Motor neuron (in vitro differentiated cells): Measurements from ENCODE around the gene NPIPA1. TPM values are rescaled to one million over a fixed set of nuclear protein-coding genes. Genes with fewer than 3 reads are reported as not detected.
"Not testable (repeated sequence)": the region's sequence is repeated elsewhere in the genome, so short reads cannot be mapped to it uniquely, and the experiment has no call there.

Source experiments
- ATAC-seq, 8 experiments: fragments of 200-7000 bp; cut with Tn5 transposase; replicated peaks in 6 of 8; 2 replicates each; pipeline ENCODE4 v1.8.0; 2021; ENCODE audit warnings: mild to moderate bottlenecking in 8 of 8, moderate library complexity in 8 of 8
- H3K27ac ChIP-seq, 2 donors: fragments of 250-450 bp; sonication (Bioruptor Pico); 2 replicates each; pipeline ENCODE4 v1.9.0; 2021; ENCODE audit warnings: antibody characterized with exemption in 2 of 2, mild to moderate bottlenecking in 2 of 2, moderate library complexity in 1 of 2
- H3K4me1 ChIP-seq, 2 donors: fragments of 250-450 bp; sonication (Bioruptor Pico); replicated peaks in 1 of 2; 2 replicates each; pipeline ENCODE4 v1.6.1; 2021; ENCODE audit warnings: antibody characterized with exemption in 2 of 2, mild to moderate bottlenecking in 2 of 2, moderate library complexity in 1 of 2
- H3K4me3 ChIP-seq, 5 donors: fragments of 250-450 bp; sonication (Bioruptor Pico); 2 replicates each; pipeline ENCODE4 v1.9.0; 2021; ENCODE audit warnings: antibody characterized with exemption in 5 of 5, mild to moderate bottlenecking in 5 of 5, moderate library complexity in 4 of 5
- WGBS, 10 experiments: fragments of 450-650 bp; shearing (Covaris generic); methylation state at CpG; one replicate each; pipeline ENCODE4 v1.0.0; 2022; 5-methylcytosine and 5-hydroxymethylcytosine counted together
- in situ Hi-C, 9 experiments: fragments of 400-800 bp; cut with MboI; loops; one replicate each; pipeline ENCODE4 v1.15.0; 2021; ENCODE audit warnings: low sequenced_read_pairs in 9 of 9, low pct_unique_long_range_greater_than_20kb in 2 of 9; ENCODE audit not compliant: unreplicated experiment in 9 of 9
- total RNA-seq, 8 experiments: library from RNA; unstranded; fragments of 300-600 nt; gene quantifications; 2 replicates each; pipeline versions ENCODE4 v1.2.3 to v1.2.4, GENCODE V29; 2022

Gene NPIPA1
- total RNA-seq, 8 experiments from 2014 or later, result 31.3 to 116 (median 53.3) TPM

DNA sequence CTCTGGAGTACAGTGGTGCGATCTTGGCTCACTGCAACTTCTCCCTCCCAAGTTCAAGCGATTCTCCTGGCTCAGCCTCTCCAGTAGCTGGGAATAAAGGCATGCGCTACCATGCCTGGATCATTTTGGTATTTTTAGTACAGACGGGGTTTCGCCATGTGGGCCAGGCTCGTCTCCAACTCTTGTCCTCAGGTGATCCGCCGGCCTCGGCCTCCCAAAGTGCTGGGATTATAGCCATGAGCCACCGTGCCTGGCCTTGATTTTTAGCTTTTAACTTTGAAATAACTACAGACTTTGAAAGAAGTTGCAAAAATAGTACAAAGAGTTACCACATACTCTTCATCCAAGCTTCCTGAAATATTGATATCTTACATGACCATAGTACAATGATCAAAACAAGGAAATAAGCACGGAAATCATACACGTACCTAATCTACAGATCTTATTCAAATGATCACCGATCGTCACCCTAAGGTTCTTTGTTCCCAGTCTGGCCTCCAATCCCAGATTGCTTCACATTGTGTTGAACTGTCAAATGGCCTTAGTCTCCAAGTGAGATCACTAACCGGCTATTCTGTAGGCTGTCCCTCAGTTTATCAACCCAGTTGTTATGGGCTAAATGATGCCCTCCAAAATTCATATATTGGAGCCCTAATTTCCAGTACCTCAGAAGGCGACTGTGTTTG lies 18.4 kb downstream of the NPIPA1 start:
- H3K4me3 ChIP-seq, result no peak overlapping the region
- no peak overlapping the region for H3K27ac ChIP-seq
- WGBS, 10 experiments, result 62 to 95% (median 90%) methylated on average over 4 to 16 of the region's 16 CpGs
- H3K4me1 ChIP-seq, result peaks cover 7 to 10% of the 10 kb centered on the region in 2 donors
- in situ Hi-C loops, result no loop called here
- ATAC-seq, result no peak

GRCh38 chr16:14957576-14958322 lies 20.5 kb downstream of the NPIPA1 start:
- WGBS, 10 experiments, result 76 to 95% (median 89%) methylated on average over 2 to 26 of the region's 28 CpGs
- in situ Hi-C loops, result no loop called here
- Histone ChIP-seq H3K4me1 (peaks cover 7 to 10% of the 10 kb centered on the region in 2 donors), H3K4me3 (no peak overlapping the region), H3K27ac (no peak overlapping the region)
- ATAC-seq, result no peak

GRCh38 chr16:14958323-14958600 lies 21.0 kb downstream of the NPIPA1 start:
- peaks cover 7 to 10% of the 10 kb centered on the region in 2 donors for H3K4me1 ChIP-seq
- WGBS, 10 experiments, result 57 to 100% (median 93%) methylated on average over 2 to 4 of the region's 4 CpGs
- no peak overlapping the region for H3K4me3 ChIP-seq
- in situ Hi-C loops, result no loop called here
- ATAC-seq, result no peak
- H3K27ac ChIP-seq, result no peak overlapping the region

GRCh38 chr16:14958970-14959369 lies 21.7 kb downstream of the NPIPA1 start:
- Histone ChIP-seq H3K4me1 (peaks cover 7 to 10% of the 10 kb centered on the region in 2 donors), H3K4me3 (no peak overlapping the region), H3K27ac (no peak overlapping the region)
- peak in 5 of 8 experiments; percentile 93 to 97 (median 94) for ATAC-seq
- in situ Hi-C loops, result no loop called here
- WGBS, 10 experiments, result 16 to 68% (median 51%) methylated on average over 4 to 7 of the region's 7 CpGs

DNA sequence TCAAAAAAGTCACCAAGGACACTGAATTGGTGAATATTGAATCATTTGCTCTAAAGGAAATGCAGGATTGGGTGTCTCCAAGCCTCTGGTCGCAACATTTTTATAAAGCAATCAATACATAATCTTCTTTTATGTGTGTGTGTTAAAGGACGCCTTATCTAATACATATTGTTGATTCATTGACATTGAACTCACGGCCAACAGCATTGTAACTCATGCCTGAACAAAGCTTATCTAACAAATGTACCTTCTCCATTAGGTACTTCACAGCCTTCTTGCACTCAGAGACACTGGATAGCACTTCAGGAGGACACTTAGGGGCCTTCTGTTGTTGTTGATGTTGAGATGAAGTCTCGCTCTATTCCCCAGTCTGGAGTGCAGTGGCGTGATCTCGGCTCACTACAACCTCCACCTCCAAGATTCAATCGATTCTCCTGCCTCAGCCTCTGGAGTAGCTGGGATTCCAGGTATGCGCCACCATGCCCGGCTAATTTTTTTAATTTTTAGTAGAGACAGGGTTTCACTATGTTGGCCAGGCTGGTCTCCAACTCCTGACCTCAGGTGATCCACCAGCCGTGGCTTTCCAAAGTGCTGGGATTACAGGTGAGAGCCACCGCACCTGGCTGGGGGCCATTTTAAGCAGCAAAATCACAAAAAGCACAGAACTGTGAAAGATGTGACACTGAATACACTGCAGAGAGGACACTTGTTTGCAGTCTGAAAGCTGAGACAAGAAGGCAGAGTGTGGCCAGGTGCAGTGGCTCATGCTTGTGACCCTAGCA lies 24.4 kb downstream of the NPIPA1 start:
- WGBS, 10 experiments, result 60 to 94% (median 85%) methylated on average over 6 to 11 of the region's 11 CpGs
- in situ Hi-C loops, result no loop called here
- ATAC-seq, result no peak
- no peak overlapping the region for H3K4me3 ChIP-seq
- no peak overlapping the region for H3K27ac ChIP-seq
- peaks cover 7 to 10% of the 10 kb centered on the region in 2 donors for H3K4me1 ChIP-seq

DNA sequence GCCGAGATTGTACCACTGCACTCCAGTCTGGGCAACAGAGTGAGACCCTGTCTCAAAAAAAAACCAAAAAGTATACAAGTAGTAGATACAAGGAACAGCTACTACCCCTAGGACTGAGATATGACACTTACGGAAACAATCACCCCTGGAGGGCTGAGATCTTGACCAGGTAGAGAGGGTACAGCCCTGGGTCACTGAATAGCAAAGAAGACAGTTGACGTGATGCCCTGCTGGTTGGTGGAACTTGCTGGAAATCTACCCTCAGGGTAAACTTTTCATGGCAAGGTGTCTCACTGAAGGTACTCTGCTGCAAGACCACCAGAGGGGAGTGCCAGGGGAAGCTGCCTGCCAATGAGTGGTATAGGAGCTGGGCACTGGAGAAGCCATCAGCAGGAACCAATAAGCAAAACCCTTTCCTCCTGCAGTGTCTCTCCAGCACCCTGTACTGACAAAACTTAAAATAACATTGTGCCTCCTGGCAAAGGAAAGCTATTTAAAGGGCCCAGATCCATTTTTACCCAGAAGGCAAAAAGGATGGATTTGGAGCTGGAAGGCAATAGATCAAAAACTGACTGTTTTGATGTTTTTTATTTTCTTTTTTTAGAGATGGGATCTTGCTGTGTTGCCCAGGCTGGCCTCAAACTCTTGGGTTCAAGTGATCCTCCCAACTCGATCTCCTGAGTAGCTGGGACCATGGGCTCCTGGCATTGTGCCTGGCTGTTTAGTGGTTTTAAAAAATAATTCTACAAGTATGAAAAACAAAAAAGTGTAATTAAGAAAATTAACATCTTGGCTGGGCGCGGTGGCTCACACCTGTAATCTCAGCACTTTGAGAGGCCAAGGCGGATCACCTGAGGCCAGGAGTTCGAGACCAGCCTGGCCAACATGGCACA lies 26.3 kb downstream of the NPIPA1 start:
- Histone ChIP-seq H3K4me1 (peaks cover 7 to 10% of the 10 kb centered on the region in 2 donors), H3K4me3 (no peak overlapping the region), H3K27ac (no peak overlapping the region)
- WGBS, 10 experiments, result 48 to 95% (median 68%) methylated on average over 4 to 8 of the region's 8 CpGs
- in situ Hi-C loops, result no loop called here
- ATAC-seq, result peak in 1 of 8 experiments; percentile 14

- H3K4me1 ChIP-seq, result no peaks in the 10 kb centered on the region
- 79 to 94% (median 87%) methylated on average over 7 to 17 of the region's 17 CpGs for whole genome bisulfite sequencing, 10 experiments
- no peak for ATAC-seq
These were observed 28.1 kb downstream of the NPIPA1 start for GRCh38 chr16:14965328-14965727.

GRCh38 chr16:14969795-14970194 lies 32.6 kb downstream of the NPIPA1 start:
- ATAC-seq, H3K27ac ChIP-seq, H3K4me3 ChIP-seq, H3K4me1 ChIP-seq, in situ Hi-C loops: not testable (repeated sequence)
- 88 to 100% (median 97%) methylated on average over 3 of the region's 3 CpGs; no CpG with 5 or more reads in 2 of the 10 experiments for WGBS, 10 experiments

More at GRCh38 chr16:14965328-14965727, 28.1 kb downstream of the NPIPA1 start:
- Histone ChIP-seq H3K27ac (no peak overlapping the region), H3K4me3 (no peak overlapping the region)
- in situ Hi-C loops, result no loop called here

- in situ Hi-C loops, ATAC-seq, H3K4me3 ChIP-seq, H3K4me1 ChIP-seq, H3K27ac ChIP-seq: not testable (repeated sequence)
- 66 to 100% (median 89%) methylated on average over 2 to 12 of the region's 12 CpGs; no CpG with 5 or more reads in 1 of the 10 experiments for WGBS, 10 experiments
These were observed 34.5 kb downstream of the NPIPA1 start for GRCh38 chr16:14971621-14972228.

DNA sequence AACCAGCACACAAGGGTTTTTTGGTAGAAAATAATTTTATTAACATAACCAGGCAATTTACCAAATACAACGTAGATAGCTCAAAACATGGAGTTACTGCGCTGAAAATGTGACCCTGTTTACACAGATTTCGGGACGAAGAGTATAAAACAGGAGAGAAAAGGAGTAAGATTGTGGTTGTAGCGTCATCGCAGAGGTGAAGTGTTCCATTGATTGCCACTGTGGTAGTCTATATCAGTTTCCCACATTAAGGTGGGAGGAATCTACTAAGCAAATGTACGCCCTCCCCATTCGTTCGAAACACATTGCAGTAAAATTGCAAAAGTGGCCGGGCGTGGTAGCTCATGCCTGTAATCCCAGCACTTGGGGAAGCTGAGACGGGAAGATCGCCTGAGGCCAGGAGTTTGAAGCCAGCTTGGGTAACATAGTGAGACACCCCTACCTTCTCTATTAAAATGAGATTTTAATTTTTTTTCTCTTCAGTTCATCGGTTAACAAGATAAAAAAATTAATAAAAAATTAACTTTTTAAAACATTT lies 36.6 kb downstream of the NPIPA1 start:
- WGBS, 10 experiments, result 0 to 70% (median 56%) methylated on average over 1 to 7 of the region's 14 CpGs; no CpG with 5 or more reads in 3 of the 10 experiments
- in situ Hi-C loops, H3K27ac ChIP-seq, H3K4me1 ChIP-seq: not testable (repeated sequence)
- H3K4me3 ChIP-seq, result peak overlapping the region in 2 of 5 donors; percentile 90 to 95
- peak in 2 of 8 experiments; percentile 1 to 18 for ATAC-seq

GRCh38 chr16:14974331-14974655 lies 37.0 kb downstream of the NPIPA1 start:
- ATAC-seq, H3K4me1 ChIP-seq, in situ Hi-C loops: not testable (repeated sequence)
- Histone ChIP-seq H3K27ac (peak overlapping the region; percentile 80 to 98), H3K4me3 (peak overlapping the region; percentile 54 to 97 (median 90))
- WGBS, 10 experiments, result 0 to 33% (median 0%) methylated on average over 1 to 6 of the region's 7 CpGs; no CpG with 5 or more reads in 4 of the 10 experiments
